ENCODE data around the gene DHX40.
A peak's percentile ranks its signal among the peaks of the same experiment; 100 is the strongest.
"Not testable (repeated sequence)": the region's sequence is repeated elsewhere in the genome, so short reads cannot be mapped to it uniquely, and the experiment has no call there.

The DHX40 gene

DNA sequence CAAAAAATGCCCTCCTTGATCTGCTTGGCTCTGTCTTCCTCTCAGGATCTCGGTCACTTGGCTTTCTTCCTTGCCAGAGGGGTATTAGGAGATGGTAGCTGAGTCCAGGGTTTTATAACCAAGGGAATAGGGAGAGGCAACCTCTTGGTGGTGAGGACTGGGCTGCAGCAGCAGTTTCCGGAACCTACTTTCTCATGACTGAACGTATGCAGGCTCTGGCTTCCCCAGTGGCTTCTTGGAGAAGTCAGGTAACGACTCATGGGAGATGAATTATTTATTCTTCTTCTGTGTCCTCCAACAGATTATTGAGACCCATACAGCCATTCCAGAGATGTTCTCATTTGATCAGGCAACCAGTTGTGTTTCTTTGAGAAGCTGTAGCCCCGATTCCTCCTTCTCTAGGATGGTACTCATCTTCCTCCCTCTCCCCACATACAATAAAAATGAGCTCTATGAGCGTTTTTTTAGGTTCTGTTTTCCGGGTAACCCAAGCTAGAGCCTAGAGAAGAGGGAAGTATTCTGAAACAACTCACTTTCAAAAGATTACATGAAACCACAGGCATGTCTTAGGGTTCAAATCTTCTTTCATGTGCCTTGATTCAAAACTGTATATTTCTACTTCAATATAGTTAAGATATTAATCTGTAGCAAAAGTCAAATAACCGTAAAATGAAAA, 22.3 kb upstream of the DHX40 start:
- Mint-ChIP-seq H3K9me3 (no peaks in the 10 kb centered on the region), H3K27ac (no peak overlapping the region), H3K36me3 (ENCODE audit: low read depth) (no peaks in the 10 kb centered on the region), H3K4me3 (no peak overlapping the region), H3K4me1 (no peaks in the 10 kb centered on the region), H3K27me3 (peaks cover 17% of the 10 kb centered on the region)
- no peak for ATAC-seq
- no peak for DNase-seq

DNA sequence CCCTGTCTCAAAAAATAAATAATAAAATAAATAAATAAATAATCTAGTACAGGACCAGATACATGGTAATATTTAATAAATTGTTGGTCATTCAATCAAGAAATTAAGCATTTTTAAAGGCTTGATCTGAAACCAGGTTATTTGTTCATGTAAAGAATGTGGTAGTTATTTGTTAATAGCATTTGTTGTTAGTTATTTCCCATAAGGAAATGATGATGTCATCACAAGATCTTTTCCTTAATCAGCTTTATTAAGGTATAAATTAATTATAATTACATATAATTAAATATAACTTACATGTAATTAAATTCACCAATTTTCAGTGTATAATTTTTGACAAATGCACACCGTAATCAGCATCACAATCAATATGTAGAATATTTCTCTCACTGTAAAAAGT, 19.5 kb upstream of the DHX40 start:
- Mint-ChIP-seq H3K27me3 (peaks cover 4% of the 10 kb centered on the region), H3K4me3 (no peak overlapping the region), H3K9me3 (no peaks in the 10 kb centered on the region), H3K27ac (no peak overlapping the region), H3K36me3 (ENCODE audit: low read depth) (no peaks in the 10 kb centered on the region), H3K4me1 (no peaks in the 10 kb centered on the region)
- ATAC-seq (no peak), DNase-seq (no peak)

DNA sequence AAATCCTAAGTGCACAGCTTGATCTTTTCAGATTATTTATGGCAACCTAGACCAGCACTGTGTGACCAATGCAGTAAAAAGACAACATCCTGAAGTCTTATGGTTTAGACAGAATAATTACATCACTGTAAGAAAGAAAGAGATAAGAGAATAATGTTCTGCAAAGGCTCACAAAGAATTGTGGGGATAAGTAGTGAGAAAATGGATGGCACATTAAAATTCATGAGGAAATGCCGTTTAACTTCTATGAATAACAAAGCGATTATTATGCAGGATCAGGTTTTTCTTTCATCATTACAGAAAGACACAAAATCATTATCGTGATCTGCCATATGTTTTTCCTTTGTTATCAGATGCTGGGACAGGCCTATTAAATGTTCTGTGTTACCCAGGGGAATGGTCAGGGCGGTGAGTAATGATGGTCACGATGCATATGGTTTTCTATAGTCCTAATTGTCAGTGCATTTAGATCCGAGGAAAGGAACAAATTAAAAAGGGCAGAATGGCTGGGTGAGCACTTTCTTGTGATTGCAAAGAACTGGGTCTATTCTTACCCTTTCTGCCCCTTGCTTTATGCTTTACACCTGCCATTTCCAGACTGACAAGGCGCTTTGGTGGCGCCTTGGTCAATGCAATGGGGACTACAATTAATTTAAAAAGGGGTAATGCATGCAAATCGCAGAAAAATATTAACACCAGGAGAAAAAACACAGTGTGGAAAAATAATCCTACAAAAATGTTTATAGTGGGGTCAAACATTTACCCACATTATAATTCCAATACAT, 18.1 kb upstream of the DHX40 start:
- no peak for ATAC-seq
- peaks cover 4% of the 10 kb centered on the region for H3K27me3 Mint-ChIP-seq

DNA sequence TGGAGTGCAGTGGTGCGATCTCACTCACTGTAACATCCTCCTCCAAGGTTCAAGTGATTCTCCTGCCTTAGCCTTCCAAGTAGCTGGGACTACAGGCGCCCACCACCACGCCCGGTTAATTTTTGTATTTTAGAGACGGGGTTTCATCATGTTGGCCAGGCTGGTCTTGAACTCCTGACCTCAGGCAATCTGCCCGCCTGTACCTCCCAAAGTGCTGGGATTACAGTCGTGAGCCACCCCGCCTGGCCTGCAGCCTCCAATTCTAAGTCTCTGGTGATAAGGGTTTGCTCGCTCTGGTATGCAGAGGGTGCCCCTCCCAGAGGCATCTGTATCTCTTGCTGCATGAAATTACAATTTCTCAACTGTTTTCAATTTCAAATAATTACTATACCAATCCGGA, 16.4 kb upstream of the DHX40 start:
- not testable (repeated sequence) for H3K36me3 Mint-ChIP-seq (ENCODE audit: low read depth); H3K4me1 Mint-ChIP-seq; H3K27ac Mint-ChIP-seq; H3K9me3 Mint-ChIP-seq; DNase-seq; H3K4me3 Mint-ChIP-seq; ATAC-seq; H3K27me3 Mint-ChIP-seq

More for the DNA sequence above, 18.1 kb upstream of the DHX40 start:
- Mint-ChIP-seq H3K9me3 (no peaks in the 10 kb centered on the region), H3K4me1 (no peaks in the 10 kb centered on the region), H3K4me3 (no peak overlapping the region), H3K27ac (no peak overlapping the region), H3K36me3 (ENCODE audit: low read depth) (no peaks in the 10 kb centered on the region)
- no peak for DNase-seq

DNA sequence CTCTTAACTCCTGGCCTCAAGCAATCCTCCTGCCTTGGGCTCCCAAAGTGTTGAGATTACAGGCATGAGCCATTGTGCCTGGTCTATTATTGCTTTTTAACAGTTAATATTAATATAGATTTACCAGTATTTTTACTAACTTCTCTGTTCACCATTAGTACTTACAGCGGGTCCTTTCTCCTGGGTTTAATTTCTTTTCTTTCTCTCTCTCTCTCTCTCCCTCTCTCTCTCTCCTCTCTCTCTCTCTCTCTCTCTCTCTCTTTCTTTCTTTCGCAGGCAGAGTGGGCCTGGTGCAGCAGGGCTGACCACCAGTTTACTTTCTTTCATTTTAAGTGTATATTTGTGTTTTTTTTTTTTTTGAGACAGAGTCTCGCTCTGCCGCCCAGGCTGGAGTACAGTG, 14.7 kb upstream of the DHX40 start:
- Mint-ChIP-seq H3K4me1 (no peaks in the 10 kb centered on the region), H3K27me3 (no peaks in the 10 kb centered on the region), H3K4me3 (no peak overlapping the region), H3K9me3 (no peaks in the 10 kb centered on the region), H3K27ac (no peak overlapping the region), H3K36me3 (ENCODE audit: low read depth) (no peaks in the 10 kb centered on the region)
- ATAC-seq (no peak), DNase-seq (no peak)

DNA sequence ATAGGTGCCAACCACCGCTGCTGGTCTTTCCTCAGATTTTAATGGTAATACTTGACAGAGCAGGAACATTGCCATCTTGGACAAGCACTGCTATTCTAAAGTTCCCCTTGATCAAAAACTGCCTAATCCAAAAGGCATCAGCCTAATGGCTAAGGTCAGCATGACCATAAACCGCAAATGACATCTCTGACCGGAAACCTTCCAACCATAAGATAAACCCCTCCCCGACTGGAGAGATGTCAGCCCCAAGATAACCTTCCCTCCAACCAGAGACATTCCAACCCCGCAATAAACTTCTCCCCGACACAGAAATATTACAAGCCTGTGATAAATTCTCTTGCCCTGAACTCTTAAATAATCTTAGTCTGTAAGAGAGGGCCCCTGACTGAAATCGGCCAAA, 7.4 kb upstream of the DHX40 start:
- Mint-ChIP-seq H3K4me1 (no peaks in the 10 kb centered on the region), H3K27ac (no peak overlapping the region), H3K27me3 (no peaks in the 10 kb centered on the region), H3K36me3 (ENCODE audit: low read depth) (no peaks in the 10 kb centered on the region), H3K9me3 (no peaks in the 10 kb centered on the region), H3K4me3 (no peak overlapping the region)
- no peak for DNase-seq
- ATAC-seq = no peak

DNA sequence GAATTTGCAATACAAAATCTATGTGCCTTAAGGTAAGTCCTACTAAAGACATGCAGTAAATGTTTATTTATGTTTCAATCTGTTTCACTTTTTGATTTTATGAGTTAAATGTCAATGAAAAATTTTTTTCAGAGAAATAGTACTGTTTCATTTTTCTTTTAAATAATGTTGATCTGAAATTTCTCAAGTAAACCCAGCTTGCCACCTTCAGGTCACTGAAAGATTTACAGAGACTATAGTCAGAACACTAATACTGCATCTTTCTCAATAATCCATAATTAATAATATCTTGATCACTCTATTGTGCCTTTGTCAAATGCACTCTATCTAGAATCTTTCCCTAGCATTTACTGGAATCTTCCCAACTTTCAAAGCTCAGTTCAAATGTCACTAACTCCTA, 6.5 kb upstream of the DHX40 start:
- no peak for ATAC-seq
- Mint-ChIP-seq H3K27ac (no peak overlapping the region), H3K4me3 (no peak overlapping the region), H3K4me1 (no peaks in the 10 kb centered on the region), H3K9me3 (no peaks in the 10 kb centered on the region), H3K27me3 (no peaks in the 10 kb centered on the region), H3K36me3 (ENCODE audit: low read depth) (no peaks in the 10 kb centered on the region)
- no peak for DNase-seq

DNA sequence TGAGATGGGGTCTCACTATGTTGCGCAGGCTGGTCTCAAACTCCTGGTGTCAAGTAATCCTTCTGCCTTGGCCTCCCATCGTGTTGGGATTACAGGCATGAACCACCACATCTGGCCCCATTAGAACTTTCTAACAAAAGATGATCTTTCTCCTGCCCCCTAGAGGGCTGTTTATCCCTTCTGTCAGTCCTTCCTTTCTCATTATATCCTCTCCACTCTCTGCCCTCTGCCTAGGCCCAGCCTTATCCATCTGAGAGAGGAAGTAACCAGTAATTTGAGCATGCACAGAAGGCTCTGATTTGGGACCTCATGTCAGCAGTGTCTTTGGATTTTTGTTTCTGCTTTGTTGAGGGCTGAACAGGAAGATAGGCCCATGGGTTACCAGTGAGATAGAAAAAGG, 4.4 kb upstream of the DHX40 start:
- no peak overlapping the region for H3K4me3 Mint-ChIP-seq
- H3K27me3 Mint-ChIP-seq = no peaks in the 10 kb centered on the region
- H3K9me3 Mint-ChIP-seq = no peaks in the 10 kb centered on the region
- peaks cover 10% of the 10 kb centered on the region for H3K4me1 Mint-ChIP-seq
- DNase-seq (no peak), ATAC-seq (peak; percentile 25)
- peaks cover 5% of the 10 kb centered on the region for H3K36me3 Mint-ChIP-seq (ENCODE audit: low read depth)
- H3K27ac Mint-ChIP-seq = no peak overlapping the region

DNA sequence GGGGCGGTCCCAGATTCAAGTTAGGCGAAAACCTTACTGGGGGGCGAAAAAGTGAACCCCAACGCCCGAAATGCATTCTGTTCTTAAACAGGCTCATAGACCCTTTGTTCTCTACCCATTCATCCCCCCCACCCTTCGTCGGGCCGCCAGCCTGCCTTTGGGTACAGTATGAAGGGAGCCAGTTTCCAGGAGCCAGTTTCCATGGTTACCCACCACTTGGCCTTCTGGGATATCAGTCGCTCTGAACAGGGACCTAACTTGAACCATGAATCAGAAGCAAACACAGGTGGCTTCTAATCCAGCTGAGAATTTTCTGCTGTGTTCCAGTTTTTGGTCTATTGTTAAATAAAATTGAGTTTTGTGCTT, 532 bp downstream of the DHX40 start:
- H3K27ac Mint-ChIP-seq = peak overlapping the region; percentile 99
- H3K9me3 Mint-ChIP-seq = no peaks in the 10 kb centered on the region
- DNase-seq = peak; percentile 50
- ATAC-seq = peak; percentile 89
- peaks cover 10% of the 10 kb centered on the region for H3K36me3 Mint-ChIP-seq (ENCODE audit: low read depth)
- H3K4me3 Mint-ChIP-seq = peak overlapping the region; percentile 100
- no peaks in the 10 kb centered on the region for H3K27me3 Mint-ChIP-seq
- peaks cover 22% of the 10 kb centered on the region for H3K4me1 Mint-ChIP-seq

DNA sequence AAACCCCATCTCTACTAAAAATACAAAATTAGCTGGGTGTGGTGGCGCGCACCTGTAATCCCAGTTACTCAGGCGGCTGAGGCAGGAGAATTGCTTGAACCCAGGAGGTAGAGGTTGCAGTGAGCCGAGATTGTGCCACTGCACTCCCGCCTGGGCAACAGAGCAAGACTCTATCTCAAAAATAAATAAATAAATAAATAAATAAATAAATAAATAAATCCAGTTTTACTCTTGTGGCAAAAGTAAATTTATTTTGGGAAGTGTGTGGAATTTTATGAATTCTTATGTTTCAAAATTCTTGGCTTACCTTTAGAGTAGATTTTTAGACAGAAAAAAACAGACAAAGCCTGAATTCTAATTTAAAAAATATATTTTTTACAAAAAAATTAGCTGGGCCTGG, 3.7 kb downstream of the DHX40 start:
- peaks cover 35% of the 10 kb centered on the region for H3K4me1 Mint-ChIP-seq
- not testable (repeated sequence) for H3K27me3 Mint-ChIP-seq, H3K9me3 Mint-ChIP-seq, H3K27ac Mint-ChIP-seq, ATAC-seq, DNase-seq, H3K4me3 Mint-ChIP-seq
- H3K36me3 Mint-ChIP-seq (ENCODE audit: low read depth) = peaks cover 24% of the 10 kb centered on the region

DNA sequence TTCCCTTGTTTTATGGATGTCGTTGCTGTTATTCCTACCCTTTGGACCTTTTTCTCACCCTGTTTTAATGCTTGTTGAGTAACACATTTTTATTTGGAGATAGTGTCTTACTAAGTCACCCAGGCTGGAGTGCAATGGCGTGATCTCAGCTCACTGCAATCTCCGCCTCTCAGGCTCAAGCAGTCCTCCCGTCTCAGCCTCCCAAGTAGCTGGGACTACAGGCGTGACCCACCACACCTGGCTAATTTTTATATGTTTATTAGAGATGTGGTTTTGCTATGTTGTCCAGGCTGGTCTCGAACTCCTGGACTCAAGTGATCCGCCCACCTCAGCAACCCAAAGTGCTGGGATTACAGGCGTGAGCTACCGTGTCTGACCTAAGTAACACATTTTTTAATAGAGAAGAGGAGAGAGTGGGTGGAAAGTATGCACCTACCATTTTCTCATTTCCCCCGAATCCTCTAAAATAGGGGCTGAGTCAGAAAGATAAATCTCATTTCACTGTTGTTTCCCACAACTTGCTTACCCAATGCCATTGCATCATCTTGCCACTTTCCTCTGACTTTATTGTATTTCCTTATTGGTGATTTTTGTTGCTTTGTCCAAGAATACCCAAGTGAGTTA, 7.0 kb downstream of the DHX40 start:
- DNase-seq = peak; percentile 9
- no peaks in the 10 kb centered on the region for H3K9me3 Mint-ChIP-seq
- H3K27me3 Mint-ChIP-seq = no peaks in the 10 kb centered on the region
- H3K36me3 Mint-ChIP-seq (ENCODE audit: low read depth) = peaks cover 20% of the 10 kb centered on the region
- peak overlapping the region; percentile 78 for H3K27ac Mint-ChIP-seq
- ATAC-seq = peak; percentile 84
- peak overlapping the region; percentile 19 for H3K4me3 Mint-ChIP-seq
- H3K4me1 Mint-ChIP-seq = peaks cover 14% of the 10 kb centered on the region

DNA sequence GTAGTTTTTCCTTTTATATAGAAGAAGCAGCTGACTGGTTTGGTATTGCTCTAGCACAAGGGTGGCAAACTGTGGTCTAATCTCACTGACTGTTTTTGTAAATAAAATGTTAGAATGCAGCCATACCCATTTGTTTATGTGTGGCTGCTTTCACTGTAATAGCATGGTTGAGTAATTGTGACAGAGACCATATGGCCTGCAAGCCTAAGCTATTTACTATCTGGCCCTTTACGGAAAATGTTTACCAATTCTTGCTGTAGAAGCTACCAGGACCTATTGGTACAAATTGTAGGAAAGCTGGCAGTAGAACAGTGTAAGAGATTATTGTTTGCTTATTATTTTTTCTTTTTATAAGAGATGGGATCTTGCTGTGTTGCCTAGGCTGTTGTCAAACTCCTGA, 18.8 kb downstream of the DHX40 start:
- not testable (repeated sequence) for H3K27me3 Mint-ChIP-seq; H3K27ac Mint-ChIP-seq; H3K36me3 Mint-ChIP-seq (ENCODE audit: low read depth); ATAC-seq; DNase-seq; H3K4me1 Mint-ChIP-seq; H3K9me3 Mint-ChIP-seq; H3K4me3 Mint-ChIP-seq

DNA sequence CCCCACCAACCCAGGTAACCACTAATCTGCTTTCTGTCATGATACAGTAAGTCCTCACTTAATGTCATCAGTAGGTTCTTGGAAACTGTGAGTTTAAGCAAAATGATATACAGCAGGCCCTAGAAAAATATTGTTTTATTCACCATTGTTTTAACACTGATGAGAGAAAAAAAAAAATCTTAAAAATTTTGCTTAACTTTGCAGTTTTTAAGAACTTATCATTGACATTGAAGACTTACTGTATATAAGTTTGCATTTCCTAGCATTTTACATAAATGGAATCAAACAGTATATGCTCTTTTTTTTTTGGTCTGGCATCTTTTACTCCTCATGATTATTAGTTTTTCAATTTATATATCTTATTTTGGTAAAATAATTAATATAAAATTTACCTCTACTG, 34.8 kb downstream of the DHX40 start:
- Mint-ChIP-seq H3K27ac (peak overlapping the region; percentile 50), H3K9me3 (no peaks in the 10 kb centered on the region), H3K4me3 (no peak overlapping the region), H3K4me1 (peaks cover 11% of the 10 kb centered on the region), H3K27me3 (no peaks in the 10 kb centered on the region), H3K36me3 (ENCODE audit: low read depth) (peaks cover 28% of the 10 kb centered on the region)
- DNase-seq = no peak
- no peak for ATAC-seq

DNA sequence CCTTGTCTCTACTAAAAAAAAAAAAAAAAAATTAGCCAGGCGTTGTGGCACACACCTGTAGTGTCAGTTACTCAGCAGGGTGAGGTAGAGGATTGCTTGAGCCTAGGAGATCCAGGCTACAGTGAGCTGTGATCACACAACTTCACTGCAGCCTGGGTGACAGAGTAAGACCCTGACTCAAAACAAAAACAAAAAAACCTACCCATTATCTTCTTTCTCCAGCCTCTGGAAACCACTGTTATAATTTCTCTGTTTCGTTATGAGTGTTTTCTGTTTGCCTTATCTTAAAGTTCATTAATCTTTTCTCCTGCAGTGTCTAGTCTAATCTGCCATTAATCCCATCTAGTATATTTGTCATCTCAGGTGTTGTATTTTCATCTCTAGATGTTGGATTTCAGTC, 35.7 kb downstream of the DHX40 start:
- Mint-ChIP-seq H3K36me3 (ENCODE audit: low read depth) (peaks cover 31% of the 10 kb centered on the region), H3K9me3 (no peaks in the 10 kb centered on the region), H3K27ac (peak overlapping the region; percentile 39), H3K27me3 (no peaks in the 10 kb centered on the region), H3K4me1 (peaks cover 11% of the 10 kb centered on the region), H3K4me3 (no peak overlapping the region)
- DNase-seq = no peak
- ATAC-seq = peak; percentile 80

DNA sequence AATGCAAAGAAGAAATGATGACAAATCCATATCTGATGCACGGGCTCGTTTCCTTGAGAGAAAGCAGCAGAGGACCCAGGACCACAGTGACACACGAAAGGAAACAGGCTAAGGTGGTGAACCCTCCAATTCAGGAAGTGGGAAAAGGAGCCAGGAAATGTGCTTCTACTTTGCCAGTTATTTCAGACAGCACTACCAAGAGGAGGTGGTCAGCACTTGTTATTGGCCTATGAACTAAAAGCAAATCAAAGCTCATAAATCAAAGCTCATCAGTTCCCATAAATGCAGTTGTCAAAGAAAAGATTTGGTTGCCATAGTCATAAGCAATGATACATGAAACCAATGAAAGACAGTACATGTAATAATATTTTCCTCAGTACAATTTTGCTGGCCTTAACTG, 41.7 kb downstream of the DHX40 start:
- Mint-ChIP-seq H3K27ac (no peak overlapping the region), H3K36me3 (ENCODE audit: low read depth) (peaks cover 40% of the 10 kb centered on the region), H3K27me3 (no peaks in the 10 kb centered on the region), H3K4me3 (no peak overlapping the region), H3K9me3 (no peaks in the 10 kb centered on the region), H3K4me1 (no peaks in the 10 kb centered on the region)
- DNase-seq (no peak), ATAC-seq (no peak)

All from activated naive CD8-positive, alpha-beta T cell treated with anti-CD3 and anti-CD28 coated beads, Interleukin-2, amount 50 U/mL, for 24 hours (primary cell).